HL-60 (cell line): Measurements from ENCODE around the gene TRPM2.
"Not testable (repeated sequence)": the region's sequence is repeated elsewhere in the genome, so short reads cannot be mapped to it uniquely, and the experiment has no call there.

Experiments
- DNase-seq, 2 experiments: peaks; one replicate each; pipeline ENCODE4 v3.0.0-alpha.2; 2010 to 2020; ENCODE audit warnings: low read depth in 1 of 2, low spot score in 1 of 2
- H3K27ac ChIP-seq: fragments of 250-450 bp; sonication (Bioruptor Pico); replicated peaks from 2 replicates; pipeline ENCODE4 v1.5.1; 2020; ENCODE audit warnings: mild to moderate bottlenecking, moderate library complexity
- H3K27me3 ChIP-seq: fragments of 250-450 bp; sonication (Bioruptor Pico); 2 replicates; pipeline ENCODE4 v1.5.1; 2021; ENCODE audit warnings: mild to moderate bottlenecking, moderate library complexity; ENCODE audit not compliant: insufficient read depth, poor library complexity, severe bottlenecking
- H3K4me3 ChIP-seq: replicated peaks from 2 replicates; pipeline ENCODE4 v1.5.1; 2011; ENCODE audit warnings: mild to moderate bottlenecking, control low read depth, low read length; ENCODE audit not compliant: insufficient read depth
- GABPA ChIP-seq: IDR thresholded peaks from 2 replicates; pipeline ENCODE4 v1.6.1; 2012; ENCODE audit warnings: low read depth
- POLR2AphosphoS5 ChIP-seq: IDR thresholded peaks from 2 replicates; pipeline ENCODE4 v1.6.1; 2012; ENCODE audit warnings: low read depth
- SPI1 ChIP-seq: IDR thresholded peaks from 2 replicates; pipeline ENCODE4 v1.6.1; 2012; ENCODE audit warnings: low read depth, mild to moderate bottlenecking, borderline replicate concordance
- TF ChIP-seq, protein P1 (sequence below): IDR thresholded peaks from one replicate; pipeline ENCODE4 v1.5.1; 2011; ENCODE audit warnings: low read length, control low read depth, inconsistent platforms; ENCODE audit not compliant: insufficient read depth
- TF ChIP-seq, protein P2 (sequence below): IDR thresholded peaks from 2 replicates; pipeline ENCODE4 v1.6.1; 2012; ENCODE audit warnings: low read depth; ENCODE audit not compliant: insufficient replicate concordance

TRPM2 gene

GRCh38 chr21:44394733-44395132 is 41.3 kb downstream of the TRPM2 start:
- no peak overlapping the region for H3K4me3 ChIP-seq
- DNase-seq, result no peak
- no peaks in the 10 kb centered on the region for H3K27me3 ChIP-seq
- TF ChIP-seq GABPA (no peak), POLR2AphosphoS5 (no peak), SPI1 (no peak)
- TF ChIP-seq, protein P1, sequence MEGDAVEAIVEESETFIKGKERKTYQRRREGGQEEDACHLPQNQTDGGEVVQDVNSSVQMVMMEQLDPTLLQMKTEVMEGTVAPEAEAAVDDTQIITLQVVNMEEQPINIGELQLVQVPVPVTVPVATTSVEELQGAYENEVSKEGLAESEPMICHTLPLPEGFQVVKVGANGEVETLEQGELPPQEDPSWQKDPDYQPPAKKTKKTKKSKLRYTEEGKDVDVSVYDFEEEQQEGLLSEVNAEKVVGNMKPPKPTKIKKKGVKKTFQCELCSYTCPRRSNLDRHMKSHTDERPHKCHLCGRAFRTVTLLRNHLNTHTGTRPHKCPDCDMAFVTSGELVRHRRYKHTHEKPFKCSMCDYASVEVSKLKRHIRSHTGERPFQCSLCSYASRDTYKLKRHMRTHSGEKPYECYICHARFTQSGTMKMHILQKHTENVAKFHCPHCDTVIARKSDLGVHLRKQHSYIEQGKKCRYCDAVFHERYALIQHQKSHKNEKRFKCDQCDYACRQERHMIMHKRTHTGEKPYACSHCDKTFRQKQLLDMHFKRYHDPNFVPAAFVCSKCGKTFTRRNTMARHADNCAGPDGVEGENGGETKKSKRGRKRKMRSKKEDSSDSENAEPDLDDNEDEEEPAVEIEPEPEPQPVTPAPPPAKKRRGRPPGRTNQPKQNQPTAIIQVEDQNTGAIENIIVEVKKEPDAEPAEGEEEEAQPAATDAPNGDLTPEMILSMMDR, result no peak
- H3K27ac ChIP-seq, result peak overlapping the region; percentile 34

GRCh38 chr21:44395260-44395659 is 41.8 kb downstream of the TRPM2 start:
- TF ChIP-seq POLR2AphosphoS5 (no peak), GABPA (no peak), SPI1 (no peak)
- TF ChIP-seq, protein P2, sequence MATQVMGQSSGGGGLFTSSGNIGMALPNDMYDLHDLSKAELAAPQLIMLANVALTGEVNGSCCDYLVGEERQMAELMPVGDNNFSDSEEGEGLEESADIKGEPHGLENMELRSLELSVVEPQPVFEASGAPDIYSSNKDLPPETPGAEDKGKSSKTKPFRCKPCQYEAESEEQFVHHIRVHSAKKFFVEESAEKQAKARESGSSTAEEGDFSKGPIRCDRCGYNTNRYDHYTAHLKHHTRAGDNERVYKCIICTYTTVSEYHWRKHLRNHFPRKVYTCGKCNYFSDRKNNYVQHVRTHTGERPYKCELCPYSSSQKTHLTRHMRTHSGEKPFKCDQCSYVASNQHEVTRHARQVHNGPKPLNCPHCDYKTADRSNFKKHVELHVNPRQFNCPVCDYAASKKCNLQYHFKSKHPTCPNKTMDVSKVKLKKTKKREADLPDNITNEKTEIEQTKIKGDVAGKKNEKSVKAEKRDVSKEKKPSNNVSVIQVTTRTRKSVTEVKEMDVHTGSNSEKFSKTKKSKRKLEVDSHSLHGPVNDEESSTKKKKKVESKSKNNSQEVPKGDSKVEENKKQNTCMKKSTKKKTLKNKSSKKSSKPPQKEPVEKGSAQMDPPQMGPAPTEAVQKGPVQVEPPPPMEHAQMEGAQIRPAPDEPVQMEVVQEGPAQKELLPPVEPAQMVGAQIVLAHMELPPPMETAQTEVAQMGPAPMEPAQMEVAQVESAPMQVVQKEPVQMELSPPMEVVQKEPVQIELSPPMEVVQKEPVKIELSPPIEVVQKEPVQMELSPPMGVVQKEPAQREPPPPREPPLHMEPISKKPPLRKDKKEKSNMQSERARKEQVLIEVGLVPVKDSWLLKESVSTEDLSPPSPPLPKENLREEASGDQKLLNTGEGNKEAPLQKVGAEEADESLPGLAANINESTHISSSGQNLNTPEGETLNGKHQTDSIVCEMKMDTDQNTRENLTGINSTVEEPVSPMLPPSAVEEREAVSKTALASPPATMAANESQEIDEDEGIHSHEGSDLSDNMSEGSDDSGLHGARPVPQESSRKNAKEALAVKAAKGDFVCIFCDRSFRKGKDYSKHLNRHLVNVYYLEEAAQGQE, result no peak
- TF ChIP-seq, protein P1, result no peak
- Histone ChIP-seq H3K4me3 (no peak overlapping the region), H3K27ac (no peak overlapping the region; the same call in none of the 2 replicates), H3K27me3 (no peaks in the 10 kb centered on the region)
- DNase-seq, result no peak

DNA sequence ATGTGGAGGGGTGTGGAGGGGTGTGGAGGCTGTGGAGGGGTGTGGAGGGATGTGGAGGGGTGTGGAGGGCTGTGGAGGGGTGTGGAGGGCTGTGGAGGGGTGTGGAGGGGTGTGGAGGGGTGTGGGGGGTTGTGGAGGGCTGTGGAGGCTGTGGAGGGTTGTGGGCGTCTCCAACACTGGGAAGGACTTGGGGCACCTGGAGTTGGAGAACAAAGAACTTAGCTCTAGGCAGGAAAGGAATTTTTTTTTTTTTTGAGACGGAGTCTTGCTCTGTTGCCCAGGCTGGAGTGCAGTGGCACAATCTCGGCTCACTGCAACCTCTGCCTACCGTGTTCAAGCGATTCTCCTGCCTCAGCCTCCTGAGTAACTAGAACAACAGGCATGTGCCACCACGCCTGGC is 43.4 kb downstream of the TRPM2 start:
- H3K27ac ChIP-seq, H3K4me3 ChIP-seq, H3K27me3 ChIP-seq, DNase-seq: not testable (repeated sequence)

DNA sequence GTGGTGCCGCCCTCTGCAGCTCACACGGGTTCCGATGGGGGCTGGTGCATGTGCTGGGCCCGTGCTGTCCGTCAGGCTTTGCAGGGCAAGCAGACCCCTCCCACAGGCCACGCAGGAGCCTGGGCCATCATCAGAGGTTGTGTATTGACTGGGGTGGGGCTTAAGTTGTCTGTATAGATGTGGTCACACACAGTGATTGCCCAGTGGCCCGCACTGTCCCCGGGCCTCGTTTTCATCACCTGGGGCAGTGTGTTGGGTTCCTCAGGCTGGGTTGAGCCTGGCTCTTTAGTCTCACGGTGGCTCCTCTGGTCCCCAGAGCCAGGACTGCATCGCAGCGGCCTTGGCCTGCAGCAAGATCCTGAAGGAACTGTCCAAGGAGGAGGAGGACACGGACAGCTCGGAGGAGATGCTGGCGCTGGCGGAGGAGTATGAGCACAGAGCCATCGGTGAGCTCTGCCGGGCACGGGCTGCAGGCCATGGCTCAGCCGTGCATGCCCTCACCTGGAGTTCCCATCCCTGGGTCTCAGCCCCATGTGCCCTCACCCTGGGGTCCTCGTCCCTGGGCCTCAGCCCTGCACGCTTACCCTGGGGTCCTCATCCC is 44.1 kb downstream of the TRPM2 start:
- no peaks in the 10 kb centered on the region for H3K27me3 ChIP-seq
- H3K4me3 ChIP-seq, result no peak overlapping the region
- no peak for TF ChIP-seq GABPA
- TF ChIP-seq SPI1, result no peak
- TF ChIP-seq, protein P2, result no peak
- TF ChIP-seq POLR2AphosphoS5, result no peak
- TF ChIP-seq, protein P1, result no peak
- H3K27ac ChIP-seq, result no peak overlapping the region
- DNase-seq, result no peak
